Fibroblast of gingiva (primary cell): ENCODE measurements around the gene MAP4K4.
"Not testable (repeated sequence)": the region's sequence is repeated elsewhere in the genome, so short reads cannot be mapped to it uniquely, and the experiment has no call there.

ENCODE experiments used
- DNase-seq: peaks from one replicate; pipeline ENCODE4 v3.0.0-alpha.2; 2011; ENCODE audit warnings: low read depth

Gene MAP4K4

DNA sequence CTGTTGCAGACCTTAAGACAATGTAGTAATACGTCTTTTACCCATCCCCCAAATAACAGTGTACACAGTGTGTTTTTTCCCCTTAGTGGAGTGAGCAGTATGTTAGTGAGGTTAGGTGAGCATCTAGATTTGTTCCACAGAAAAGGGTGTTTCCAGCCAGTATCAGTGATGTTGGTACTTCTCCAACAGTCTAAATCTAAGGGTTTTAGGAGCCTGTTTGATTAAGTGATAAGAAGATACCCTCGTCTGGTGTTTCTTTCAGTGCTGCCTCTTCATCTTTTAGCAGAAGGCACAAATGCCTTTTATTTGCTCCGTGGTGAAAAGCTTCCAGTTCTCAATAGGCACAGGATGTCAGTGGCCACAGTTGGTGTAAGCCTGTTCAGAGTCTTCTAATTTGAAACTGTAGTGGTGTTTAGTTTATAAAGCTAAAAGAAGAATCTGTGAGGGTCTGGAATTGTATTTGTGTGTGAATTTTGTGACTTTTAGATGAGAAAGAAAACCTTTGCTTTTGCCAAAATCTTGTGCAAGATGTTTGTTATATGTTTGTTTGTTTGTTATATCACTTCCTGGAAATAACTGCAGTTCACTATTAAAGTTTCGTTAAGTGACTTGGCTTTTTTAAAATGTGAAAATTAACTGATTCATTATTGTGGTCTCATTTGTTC lies 71.2 kb downstream of the MAP4K4 start:
- DNase-seq: no peak

GRCh38 chr2:101769726-101770125 lies 72.2 kb downstream of the MAP4K4 start:
- DNase-seq: not testable (repeated sequence)

DNA sequence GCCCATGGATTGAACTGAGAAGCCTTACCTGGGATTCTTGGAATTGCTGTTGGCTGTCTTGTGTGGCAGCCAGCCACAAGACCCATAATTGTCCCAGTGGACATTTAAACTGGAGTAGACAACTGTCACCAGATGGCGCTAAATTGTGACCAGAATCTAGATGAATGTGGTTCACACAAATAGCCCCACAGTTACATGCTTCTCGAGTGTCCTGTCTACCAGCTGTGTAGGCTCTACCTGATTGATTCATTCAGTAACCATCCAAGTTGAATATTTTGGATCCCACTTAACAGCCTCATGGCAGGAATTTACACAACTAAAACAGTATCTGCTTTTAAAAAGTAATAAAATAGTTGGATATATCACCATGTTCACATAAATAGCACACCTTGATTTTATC lies 73.2 kb downstream of the MAP4K4 start:
- DNase-seq: peak; percentile 45

DNA sequence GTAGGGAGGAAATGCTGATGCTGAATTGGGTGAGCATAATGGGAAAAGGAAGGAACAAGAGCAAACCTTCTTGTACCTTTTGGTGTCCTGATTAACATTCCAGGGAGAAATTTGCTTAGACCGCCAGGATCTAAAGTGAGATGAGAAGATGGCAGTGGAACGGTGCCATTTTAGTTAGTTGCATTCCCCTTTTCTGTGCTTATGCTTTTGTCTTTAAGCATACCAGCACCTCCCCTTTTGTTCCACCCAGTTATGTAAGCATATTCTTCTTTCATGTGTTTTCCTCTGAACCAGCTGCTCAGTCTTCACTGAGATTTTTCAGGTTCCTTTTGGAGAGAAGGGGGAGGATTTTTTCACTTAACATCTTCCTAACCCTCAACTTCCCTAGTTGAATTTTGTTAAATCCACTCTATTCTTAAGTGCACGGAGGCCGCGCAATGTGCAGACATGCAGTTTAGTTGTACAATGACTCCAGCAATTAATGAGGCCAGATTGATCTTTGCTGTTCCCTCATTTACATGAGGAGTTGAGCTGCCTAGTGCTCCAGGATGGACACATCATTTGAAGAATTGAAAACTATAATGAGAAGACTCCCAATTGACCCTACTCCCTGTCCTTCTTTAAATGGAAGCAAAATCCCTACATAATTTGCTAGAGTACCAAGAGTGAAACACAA lies 73.9 kb downstream of the MAP4K4 start:
- no peak for DNase-seq

DNA sequence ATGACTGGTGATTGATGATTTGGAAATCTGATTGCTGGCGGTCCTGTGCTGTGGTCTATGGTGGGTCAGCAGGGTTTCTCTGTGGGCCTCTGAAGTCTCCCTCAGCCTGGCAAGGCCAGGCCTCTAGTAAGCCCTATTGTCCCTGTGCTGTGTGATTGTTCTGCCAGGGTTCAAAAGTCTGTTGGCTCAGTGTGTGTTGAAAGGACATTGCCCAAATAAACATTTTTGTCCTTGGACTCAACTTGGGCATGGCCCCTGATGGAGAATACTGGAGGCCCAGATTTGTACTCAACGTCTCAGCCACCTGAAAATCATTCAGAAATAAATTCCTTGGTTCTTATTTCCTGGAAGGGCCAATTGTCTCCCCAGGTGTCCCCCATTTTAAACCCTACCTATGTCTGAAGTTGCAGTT lies 74.4 kb downstream of the MAP4K4 start:
- no peak for DNase-seq

DNA sequence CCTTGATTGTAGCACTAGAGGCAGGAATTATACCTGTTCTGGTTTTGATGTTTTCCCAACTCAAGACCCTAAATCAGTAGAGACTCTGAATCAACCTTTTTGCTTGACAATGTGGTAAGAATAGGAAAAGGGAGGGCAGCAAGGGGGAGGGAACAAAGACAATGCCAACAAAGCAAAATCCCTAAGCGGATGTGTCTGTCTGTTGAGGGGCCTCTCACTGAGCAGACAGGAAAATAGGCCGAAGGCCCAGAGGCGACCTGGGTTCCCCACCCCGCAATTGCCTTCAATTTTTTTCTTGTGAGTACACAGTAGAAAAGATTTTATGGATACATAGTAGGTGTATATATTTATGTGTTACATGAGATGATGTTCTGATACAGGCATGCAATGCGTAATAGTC lies 75.6 kb downstream of the MAP4K4 start:
- DNase-seq: no peak

GRCh38 chr2:101773961-101774360 lies 76.5 kb downstream of the MAP4K4 start:
- DNase-seq: not testable (repeated sequence)

GRCh38 chr2:101775092-101775491 lies 77.6 kb downstream of the MAP4K4 start:
- DNase-seq: no peak

GRCh38 chr2:101775636-101776035 lies 78.1 kb downstream of the MAP4K4 start:
- DNase-seq: no peak

DNA sequence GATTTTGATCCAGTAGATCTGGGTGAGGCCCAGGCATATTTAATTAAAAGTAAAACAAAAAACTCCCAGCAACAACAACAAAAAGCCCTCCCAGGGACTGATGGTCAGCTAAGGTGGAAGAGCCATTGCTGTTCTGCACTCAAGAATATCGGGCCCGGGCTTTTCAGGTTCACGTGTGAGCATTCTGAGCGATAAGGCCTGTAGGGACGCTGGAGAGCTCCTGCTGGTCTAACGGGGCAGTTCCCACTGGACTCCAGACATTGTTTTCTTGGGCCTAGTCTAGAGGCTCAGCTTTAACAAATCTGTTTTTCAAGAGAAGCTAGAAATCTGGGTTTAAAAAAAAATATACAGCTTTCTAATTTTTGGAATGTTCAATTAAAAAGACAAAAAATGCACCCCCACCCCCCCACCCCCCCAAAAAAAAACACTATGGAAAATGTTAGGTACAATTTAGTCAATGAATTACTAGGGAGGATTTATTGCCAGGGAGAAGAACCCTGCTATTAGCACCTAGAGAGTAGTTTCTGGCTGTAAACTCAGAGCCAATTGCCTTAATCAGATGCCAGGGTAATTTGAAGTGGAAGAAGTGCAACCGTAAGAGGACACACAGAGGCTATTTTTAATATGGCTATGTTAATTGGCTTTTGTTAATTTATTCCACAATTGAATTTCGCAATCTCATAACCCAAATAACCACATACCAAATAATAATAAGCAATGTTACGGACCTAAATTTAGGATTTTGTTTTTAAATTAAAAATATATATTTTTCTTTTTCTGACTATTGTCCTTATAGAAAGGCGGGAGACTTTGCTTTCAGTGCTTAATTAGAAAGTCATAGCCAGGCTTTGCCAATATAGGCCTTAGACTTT lies 78.9 kb downstream of the MAP4K4 start:
- no peak for DNase-seq

GRCh38 chr2:101777337-101777736 lies 79.8 kb downstream of the MAP4K4 start:
- DNase-seq: no peak

DNA sequence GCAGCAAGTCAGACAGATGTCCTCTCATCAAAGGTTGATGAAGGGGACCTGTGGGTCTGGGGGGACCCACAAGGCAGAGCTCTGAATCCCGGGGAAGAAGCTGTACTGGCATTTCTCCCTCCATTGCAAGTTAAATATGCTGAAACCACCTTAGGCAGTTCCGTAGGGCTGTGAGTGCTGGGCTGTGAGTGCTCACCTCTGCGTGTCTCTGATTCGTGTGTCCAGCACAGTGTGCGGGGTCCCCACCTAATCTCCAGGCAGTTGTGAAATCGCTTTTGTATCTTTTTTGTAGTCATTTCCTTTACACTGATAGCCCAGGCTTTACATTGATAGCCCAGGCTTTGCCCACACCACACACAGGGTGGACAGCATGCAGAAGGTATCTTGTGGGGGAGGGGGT lies 80.6 kb downstream of the MAP4K4 start:
- no peak for DNase-seq

DNA sequence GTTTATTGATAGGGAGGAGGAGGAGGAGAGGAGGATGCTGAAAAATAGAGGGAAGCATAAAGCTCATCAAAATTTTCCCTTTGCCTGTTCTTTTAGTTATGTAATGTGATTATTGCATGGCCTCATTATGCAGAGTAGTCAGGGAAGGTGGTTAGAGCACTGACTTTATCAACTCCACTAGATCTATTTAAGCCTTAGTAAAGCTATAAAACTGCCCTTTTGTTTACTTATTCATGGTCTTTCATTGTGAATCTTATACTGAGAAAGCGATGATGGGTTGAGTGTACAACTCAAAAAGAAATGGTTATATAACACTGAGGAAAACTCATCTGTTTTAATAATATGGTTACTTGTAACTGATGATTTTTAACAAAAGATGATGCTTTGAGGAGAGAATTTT lies 81.7 kb downstream of the MAP4K4 start:
- DNase-seq: no peak

DNA sequence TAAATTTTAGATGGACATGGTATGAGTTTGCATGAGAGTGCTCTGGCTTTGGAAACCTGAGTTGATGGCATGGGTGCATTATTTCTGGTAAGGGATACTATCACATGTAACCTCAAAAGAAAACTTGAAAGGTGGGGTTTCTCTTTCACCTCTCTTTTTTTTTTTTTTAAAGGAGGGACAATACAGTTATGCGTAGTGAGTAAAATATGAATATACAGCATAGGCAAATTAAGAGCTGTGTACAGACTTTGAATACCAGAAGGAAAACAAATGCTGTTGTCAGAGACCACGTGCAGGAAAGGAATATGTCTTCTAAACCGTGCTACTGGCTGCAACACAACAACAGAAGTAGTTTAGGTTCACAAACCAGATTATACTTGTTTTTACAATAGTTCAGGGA lies 82.1 kb downstream of the MAP4K4 start:
- DNase-seq: no peak

- no peak for DNase-seq
These were observed 83.8 kb downstream of the MAP4K4 start for GRCh38 chr2:101781326-101781725.

- DNase-seq: no peak
These were observed 84.4 kb downstream of the MAP4K4 start for GRCh38 chr2:101781791-101782426.

DNA sequence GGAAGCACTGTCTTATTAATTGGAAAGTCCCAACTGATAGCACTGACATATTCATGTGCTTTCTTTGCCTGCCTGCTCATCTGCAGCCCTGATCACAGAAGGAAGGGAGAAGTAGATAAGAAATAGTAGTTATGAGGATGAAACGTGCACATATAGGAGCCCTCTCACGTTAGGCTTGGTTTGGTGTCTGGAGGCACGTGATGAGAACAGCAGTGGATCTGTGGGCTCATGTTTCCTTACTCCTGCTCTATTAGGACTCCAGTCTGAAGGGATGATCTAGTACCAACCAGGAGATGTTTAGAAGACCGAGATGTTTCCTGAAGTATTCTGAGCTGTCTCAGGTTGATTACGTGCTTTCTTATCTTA lies 84.9 kb downstream of the MAP4K4 start:
- no peak for DNase-seq

- DNase-seq: no peak
These were observed 89.6 kb downstream of the MAP4K4 start for GRCh38 chr2:101787097-101787496.

DNA sequence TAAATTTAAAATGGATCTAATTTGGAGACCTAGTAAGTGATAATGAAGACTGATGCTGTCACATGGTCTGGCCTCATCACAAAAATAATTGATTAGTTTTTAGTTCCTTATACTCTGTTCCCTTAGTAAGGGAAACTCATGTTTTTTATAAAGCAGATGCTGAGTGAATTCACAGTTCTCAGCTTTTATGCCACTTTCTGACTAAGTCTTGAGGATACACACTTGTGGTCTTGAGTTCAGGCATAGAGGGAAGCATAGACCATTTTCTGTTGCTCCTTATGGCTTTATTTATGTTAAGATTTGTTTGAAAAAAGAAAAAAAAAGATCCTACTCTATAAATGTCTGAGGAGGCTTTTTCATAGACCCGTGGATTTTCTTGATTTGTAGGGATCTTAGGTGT lies 91.1 kb downstream of the MAP4K4 start:
- no peak for DNase-seq

- peak; percentile 31 for DNase-seq
These were observed 91.8 kb downstream of the MAP4K4 start for GRCh38 chr2:101788995-101789970.

DNA sequence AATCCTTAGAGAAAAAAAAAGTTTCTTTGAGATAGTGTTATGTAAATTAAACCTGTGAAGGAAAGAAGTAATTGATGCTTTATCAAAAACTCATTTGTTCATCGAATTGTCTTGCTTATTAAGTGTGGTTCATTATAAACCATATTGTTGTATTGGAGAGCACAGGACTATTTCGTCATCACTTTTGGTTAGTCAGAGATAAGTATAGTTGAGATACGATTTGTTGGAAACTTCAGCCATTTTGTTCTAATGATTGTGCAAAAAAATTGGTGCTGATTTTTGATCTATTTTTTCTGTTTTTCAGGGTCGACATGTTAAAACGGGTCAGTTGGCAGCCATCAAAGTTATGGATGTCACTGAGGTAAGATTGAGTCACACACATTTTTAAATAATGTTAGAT lies 92.9 kb downstream of the MAP4K4 start:
- DNase-seq: no peak
